Calu3 (cell line): ENCODE measurements around the gene CTNNA2. TPM values are rescaled to one million over a fixed set of nuclear protein-coding genes. Genes with fewer than 3 reads are reported as not detected.

Experiments used
- BruUV-seq: library from RNA; stranded (reverse); fragments of 400-500 nt; replicated peaks from 2 replicates; lab custom pipeline; 2021; lab: Mats Ljungman, UMichigan
- CTCF ChIA-PET: fragments of 300-600 bp; sonication (Branson Sonifier 250); formaldehyde crosslinking; loops from one replicate; lab custom pipeline; 2022; ENCODE audit warnings: antibody characterized with exemption; lab: Charles Lee
- DNase-seq: peaks from one replicate; pipeline ENCODE4 v3.0.0; 2022
- H3K27ac Mint-ChIP-seq: one replicate; pipeline ENCODE4 v1.8.0; 2022; ENCODE audit warnings: mixed read lengths; ENCODE audit not compliant: unreplicated experiment
- H3K27me3 Mint-ChIP-seq: one replicate; pipeline ENCODE4 v1.8.0; 2022; ENCODE audit warnings: mixed read lengths; ENCODE audit not compliant: unreplicated experiment
- H3K36me3 Mint-ChIP-seq: one replicate; pipeline ENCODE4 v1.8.0; 2022; ENCODE audit warnings: mild to moderate bottlenecking, moderate library complexity, mixed read lengths; ENCODE audit not compliant: insufficient read depth, unreplicated experiment
- H3K4me1 Mint-ChIP-seq: one replicate; pipeline ENCODE4 v1.8.0; 2022; ENCODE audit warnings: mild to moderate bottlenecking, low read depth, mixed read lengths; ENCODE audit not compliant: unreplicated experiment
- H3K4me3 Mint-ChIP-seq: one replicate; pipeline ENCODE4 v1.8.0; 2022; ENCODE audit warnings: mild to moderate bottlenecking, low read depth, moderate library complexity, mixed read lengths; ENCODE audit not compliant: unreplicated experiment
- H3K9me3 Mint-ChIP-seq: one replicate; pipeline ENCODE4 v1.8.0; 2022; ENCODE audit warnings: low read depth, mixed read lengths; ENCODE audit not compliant: unreplicated experiment
- CTCF ChIP-seq: fragments of 200-600 bp; IDR thresholded peaks from one replicate; pipeline ENCODE4 v1.8.0; 2022; ENCODE audit warnings: antibody characterized with exemption; ENCODE audit not compliant: unreplicated experiment
- intact Hi-C: fragments of 100-400 bp; cut with micrococcal nuclease; formaldehyde crosslinking; loops from one replicate; pipeline ENCODE4 v1.10.0; 2022; ENCODE audit not compliant: unreplicated experiment
- total RNA-seq: library from RNA; stranded (reverse); gene quantifications from 2 replicates; pipeline ENCODE4 v1.2.3, GENCODE V29; 2022

CTNNA2 gene
- total RNA-seq, 1 experiment from 2014 or later = not detected

GRCh38 chr2:80168801-80169200 is 656.0 kb downstream of the CTNNA2 start:
- DNase-seq = no peak
- no peak for TF ChIP-seq CTCF
- no peak overlapping the region for H3K4me3 Mint-ChIP-seq
- BruUV-seq = no TSS peak
- H3K27ac Mint-ChIP-seq = no peak overlapping the region
- H3K36me3 Mint-ChIP-seq = no peaks in the 10 kb centered on the region
- CTCF ChIA-PET = no interaction called here
- intact Hi-C loops = no loop called here
- no peaks in the 10 kb centered on the region for H3K4me1 Mint-ChIP-seq
- peaks cover 17% of the 10 kb centered on the region for H3K9me3 Mint-ChIP-seq
- no peaks in the 10 kb centered on the region for H3K27me3 Mint-ChIP-seq

GRCh38 chr2:80169811-80170594 is 657.2 kb downstream of the CTNNA2 start:
- no peak for DNase-seq
- Mint-ChIP-seq H3K4me3 (no peak overlapping the region), H3K9me3 (peaks cover 19% of the 10 kb centered on the region), H3K4me1 (no peaks in the 10 kb centered on the region), H3K36me3 (no peaks in the 10 kb centered on the region), H3K27me3 (no peaks in the 10 kb centered on the region), H3K27ac (no peak overlapping the region)
- CTCF ChIA-PET = no interaction called here
- TF ChIP-seq CTCF = no peak
- intact Hi-C loops = no loop called here
- no TSS peak for BruUV-seq

- intact Hi-C loops = no loop called here
- H3K4me3 Mint-ChIP-seq = no peak overlapping the region
- CTCF ChIA-PET = no interaction called here
- H3K27me3 Mint-ChIP-seq = no peaks in the 10 kb centered on the region
- peaks cover 18% of the 10 kb centered on the region for H3K9me3 Mint-ChIP-seq
- TF ChIP-seq CTCF = no peak
- DNase-seq = no peak
- H3K36me3 Mint-ChIP-seq = no peaks in the 10 kb centered on the region
- BruUV-seq = no TSS peak
- H3K4me1 Mint-ChIP-seq = no peaks in the 10 kb centered on the region
- H3K27ac Mint-ChIP-seq = no peak overlapping the region
Measured at GRCh38 chr2:80185091-80185490, 672.2 kb downstream of the CTNNA2 start.

- no peaks in the 10 kb centered on the region for H3K27me3 Mint-ChIP-seq
- H3K36me3 Mint-ChIP-seq = no peaks in the 10 kb centered on the region
- CTCF ChIA-PET = no interaction called here
- peaks cover 14% of the 10 kb centered on the region for H3K9me3 Mint-ChIP-seq
- H3K27ac Mint-ChIP-seq = no peak overlapping the region
- intact Hi-C loops = no loop called here
- TF ChIP-seq CTCF = no peak
- no TSS peak for BruUV-seq
- no peak for DNase-seq
- H3K4me3 Mint-ChIP-seq = no peak overlapping the region
- no peaks in the 10 kb centered on the region for H3K4me1 Mint-ChIP-seq
Measured at GRCh38 chr2:80186262-80186661, 673.4 kb downstream of the CTNNA2 start.
